ENCODE results near the gene MAPK10. TPM values are rescaled to one million over a fixed set of nuclear protein-coding genes. Genes with fewer than 3 reads are reported as not detected.
A peak's percentile ranks its signal among the peaks of the same experiment; 100 is the strongest.
"Not testable (repeated sequence)": the region's sequence is repeated elsewhere in the genome, so short reads cannot be mapped to it uniquely, and the experiment has no call there.

MAPK10 gene
- polyA plus RNA-seq, 6 donors from 2014 or later, result 0.08 to 1.5 (median 0.97) TPM

GRCh38 chr4:86043755-86044592 lies 315.9 kb downstream of the MAPK10 start:
- H3K9me3 Mint-ChIP-seq, result peaks cover 0 to 3% (median 0%) of the 10 kb centered on the region in 7 donors
- H3K36me3 Mint-ChIP-seq, result no peaks in the 10 kb centered on the region
- ATAC-seq (ENCODE audit: low read depth in 2 of 2) (peak; percentile 44 to 49), DNase-seq (peak; percentile 43)
- H3K27ac Mint-ChIP-seq, result no peak overlapping the region
- H3K4me1 Mint-ChIP-seq, result no peaks in the 10 kb centered on the region
- H3K27me3 Mint-ChIP-seq, result no peaks in the 10 kb centered on the region
- H3K4me3 Mint-ChIP-seq, result no peak overlapping the region

GRCh38 chr4:86038037-86038436 lies 321.8 kb downstream of the MAPK10 start:
- ATAC-seq (ENCODE audit: low read depth in 2 of 2) (no peak), DNase-seq (no peak)
- Mint-ChIP-seq H3K9me3 (peaks cover 0 to 3% (median 0%) of the 10 kb centered on the region in 7 donors), H3K4me3 (no peak overlapping the region), H3K36me3 (no peaks in the 10 kb centered on the region), H3K4me1 (no peaks in the 10 kb centered on the region), H3K27ac (peak overlapping the region in 1 of 6 donors; percentile 71), H3K27me3 (peaks cover 0 to 10% (median 6%) of the 10 kb centered on the region in 3 donors)

DNA sequence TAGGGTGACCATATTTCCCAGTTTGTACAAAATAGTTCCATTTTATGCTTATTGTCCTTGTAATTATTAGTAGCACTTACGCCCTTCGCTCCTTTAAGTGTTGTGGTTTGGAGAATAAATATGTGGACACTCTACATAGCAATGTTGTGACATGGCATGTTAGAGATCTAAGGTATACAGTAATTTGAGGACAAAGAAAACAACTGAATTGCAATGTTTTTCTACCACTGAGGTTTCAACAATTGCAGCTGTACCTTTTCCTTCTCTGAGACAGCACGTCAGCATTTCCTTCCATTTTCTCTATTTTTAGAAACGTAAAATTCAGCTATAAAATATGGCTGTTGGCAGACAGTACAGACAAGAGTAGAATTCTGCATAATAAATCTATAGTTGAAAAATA lies 323.1 kb downstream of the MAPK10 start:
- H3K27ac Mint-ChIP-seq, result no peak overlapping the region
- H3K36me3 Mint-ChIP-seq, result no peaks in the 10 kb centered on the region
- no peak for DNase-seq
- no peaks in the 10 kb centered on the region for H3K4me1 Mint-ChIP-seq
- H3K27me3 Mint-ChIP-seq, result peaks cover 0 to 11% (median 6%) of the 10 kb centered on the region in 3 donors
- no peak for ATAC-seq (ENCODE audit: low read depth in 2 of 2)
- H3K9me3 Mint-ChIP-seq, result peaks cover 0 to 3% (median 0%) of the 10 kb centered on the region in 7 donors
- H3K4me3 Mint-ChIP-seq, result no peak overlapping the region

DNA sequence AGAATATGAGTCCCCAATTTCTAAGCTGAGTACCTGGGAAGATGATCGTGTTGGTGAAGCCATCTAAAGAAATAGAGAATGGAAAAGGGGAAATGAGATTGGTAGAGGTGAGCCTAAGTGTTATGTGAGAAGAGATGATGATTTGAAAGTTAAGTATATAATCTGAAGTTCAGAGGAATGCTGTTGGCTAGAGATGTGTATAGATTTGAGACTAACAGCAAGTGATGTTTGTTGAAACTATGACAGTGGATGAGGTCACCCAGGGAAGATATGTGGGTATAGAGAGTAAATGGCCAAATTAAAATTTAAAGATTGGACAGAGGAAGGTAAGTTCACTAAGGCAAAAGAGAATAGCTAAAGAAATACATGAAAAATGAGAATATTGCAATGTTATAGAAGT lies 324.2 kb downstream of the MAPK10 start:
- H3K4me3 Mint-ChIP-seq, result no peak overlapping the region
- H3K27me3 Mint-ChIP-seq, result peaks cover 0 to 16% (median 6%) of the 10 kb centered on the region in 3 donors
- no peaks in the 10 kb centered on the region for H3K36me3 Mint-ChIP-seq
- ATAC-seq (ENCODE audit: low read depth in 2 of 2) (no peak), DNase-seq (no peak)
- no peak overlapping the region for H3K27ac Mint-ChIP-seq
- peaks cover 0 to 3% (median 0%) of the 10 kb centered on the region in 7 donors for H3K9me3 Mint-ChIP-seq
- no peaks in the 10 kb centered on the region for H3K4me1 Mint-ChIP-seq

DNA sequence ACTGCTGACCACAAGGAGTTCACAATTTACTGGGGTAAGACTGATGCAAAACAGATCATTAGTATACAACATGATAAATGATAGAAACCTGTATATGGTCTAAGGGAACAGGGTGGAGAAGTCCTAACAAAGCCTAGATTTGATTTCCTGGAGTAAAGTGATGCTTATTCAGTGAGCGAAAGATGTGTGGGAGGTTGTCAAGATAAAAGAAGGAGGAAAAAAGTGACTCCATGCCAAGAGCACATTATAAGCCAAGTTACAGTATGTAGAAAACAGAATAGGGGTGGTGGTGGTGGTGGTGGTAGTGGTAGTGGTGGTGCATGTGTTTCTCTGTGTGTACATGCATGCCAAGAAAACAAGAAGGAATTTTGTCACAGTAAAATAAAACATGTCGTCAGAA lies 325.2 kb downstream of the MAPK10 start:
- Mint-ChIP-seq H3K27me3 (peaks cover 0 to 16% (median 6%) of the 10 kb centered on the region in 3 donors), H3K36me3 (no peaks in the 10 kb centered on the region), H3K9me3 (no peaks in the 10 kb centered on the region), H3K4me1 (no peaks in the 10 kb centered on the region), H3K27ac (no peak overlapping the region), H3K4me3 (peak overlapping the region in 1 of 8 donors; percentile 31)
- DNase-seq (no peak), ATAC-seq (ENCODE audit: low read depth in 2 of 2) (no peak)

DNA sequence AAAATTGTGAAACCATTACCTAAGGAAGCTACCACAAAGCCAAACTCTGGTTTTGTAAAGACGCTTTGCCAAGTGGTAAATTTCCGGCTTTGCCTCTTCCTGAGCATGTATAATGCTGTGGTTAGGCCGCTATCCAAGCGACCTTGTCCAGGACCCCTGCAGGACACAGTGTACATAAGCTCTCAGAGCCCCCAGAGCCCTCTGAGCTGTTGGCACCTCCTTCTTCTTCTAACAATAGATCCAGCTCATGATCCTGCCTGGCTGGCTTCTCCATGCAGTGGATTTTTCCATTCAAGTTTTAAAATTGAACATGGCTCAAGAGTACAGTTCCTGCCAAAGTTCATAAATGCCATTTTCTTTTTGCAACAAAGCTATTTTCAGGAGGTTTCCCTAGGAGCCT lies 326.7 kb downstream of the MAPK10 start:
- DNase-seq (no peak), ATAC-seq (ENCODE audit: low read depth in 2 of 2) (no peak)
- no peaks in the 10 kb centered on the region for H3K9me3 Mint-ChIP-seq
- H3K4me1 Mint-ChIP-seq, result no peaks in the 10 kb centered on the region
- no peak overlapping the region for H3K4me3 Mint-ChIP-seq
- H3K27me3 Mint-ChIP-seq, result peaks cover 0 to 16% (median 6%) of the 10 kb centered on the region in 3 donors
- H3K36me3 Mint-ChIP-seq, result no peaks in the 10 kb centered on the region
- H3K27ac Mint-ChIP-seq, result no peak overlapping the region

- no peak overlapping the region for H3K27ac Mint-ChIP-seq
- no peaks in the 10 kb centered on the region for H3K4me1 Mint-ChIP-seq
- ATAC-seq (ENCODE audit: low read depth in 2 of 2), result no peak
- H3K36me3 Mint-ChIP-seq, result no peaks in the 10 kb centered on the region
- H3K27me3 Mint-ChIP-seq, result peaks cover 0 to 16% (median 6%) of the 10 kb centered on the region in 3 donors
- H3K9me3 Mint-ChIP-seq, result no peaks in the 10 kb centered on the region
- H3K4me3 Mint-ChIP-seq, result no peak overlapping the region
- DNase-seq, result no peak
Measured at GRCh38 chr4:86032476-86033022, 327.3 kb downstream of the MAPK10 start.

DNA sequence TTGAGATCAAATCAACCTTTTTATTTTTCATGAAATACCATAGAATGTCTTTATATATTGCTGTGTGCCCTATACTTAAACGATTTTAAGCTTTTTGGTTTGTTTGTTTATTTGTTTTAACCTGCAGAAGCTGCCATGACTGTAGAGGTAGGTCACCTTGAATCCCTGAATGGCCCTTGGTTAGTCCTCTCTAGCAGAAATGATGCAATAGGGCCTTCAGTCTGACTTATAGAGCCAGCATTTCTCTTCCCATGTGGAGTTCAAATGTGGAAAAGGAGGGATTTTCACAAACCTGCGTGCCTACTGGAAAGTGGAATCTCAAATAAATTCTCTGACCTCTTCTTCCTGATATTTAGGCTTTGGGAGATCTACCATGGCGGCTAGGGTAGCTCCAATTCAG lies 327.9 kb downstream of the MAPK10 start:
- Mint-ChIP-seq H3K9me3 (no peaks in the 10 kb centered on the region), H3K4me1 (no peaks in the 10 kb centered on the region), H3K4me3 (no peak overlapping the region), H3K27ac (no peak overlapping the region), H3K27me3 (peaks cover 0 to 16% (median 6%) of the 10 kb centered on the region in 3 donors), H3K36me3 (no peaks in the 10 kb centered on the region)
- ATAC-seq (ENCODE audit: low read depth in 2 of 2) (no peak), DNase-seq (no peak)

DNA sequence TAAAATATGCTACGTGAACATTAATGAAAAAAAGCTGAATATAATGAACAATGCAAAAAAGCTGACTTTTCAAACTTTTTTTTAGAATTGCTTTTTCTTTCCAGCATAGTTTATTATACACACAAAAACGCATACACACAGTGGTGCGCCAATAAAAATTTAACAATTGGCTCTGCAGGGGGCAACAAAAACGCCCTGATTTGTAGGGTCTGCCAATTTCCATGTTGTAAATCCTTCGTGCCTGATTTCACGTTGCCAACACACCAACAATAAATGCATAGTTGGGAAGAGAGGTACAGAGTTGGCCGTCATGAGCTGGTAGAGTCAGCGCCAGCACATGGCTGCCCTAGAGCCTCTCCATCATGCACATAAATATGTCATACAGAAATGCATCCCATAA lies 333.1 kb downstream of the MAPK10 start:
- no peaks in the 10 kb centered on the region for H3K36me3 Mint-ChIP-seq
- peaks cover 0 to 5% (median 0%) of the 10 kb centered on the region in 3 donors for H3K27me3 Mint-ChIP-seq
- H3K9me3 Mint-ChIP-seq, result no peaks in the 10 kb centered on the region
- H3K4me3 Mint-ChIP-seq, result no peak overlapping the region
- H3K4me1 Mint-ChIP-seq, result peaks cover 0 to 5% (median 3%) of the 10 kb centered on the region in 3 donors
- DNase-seq, result no peak
- no peak overlapping the region for H3K27ac Mint-ChIP-seq
- no peak for ATAC-seq (ENCODE audit: low read depth in 2 of 2)

GRCh38 chr4:86021671-86022070 lies 338.2 kb downstream of the MAPK10 start:
- H3K36me3 Mint-ChIP-seq; ATAC-seq (ENCODE audit: low read depth in 2 of 2): not testable (repeated sequence)

DNA sequence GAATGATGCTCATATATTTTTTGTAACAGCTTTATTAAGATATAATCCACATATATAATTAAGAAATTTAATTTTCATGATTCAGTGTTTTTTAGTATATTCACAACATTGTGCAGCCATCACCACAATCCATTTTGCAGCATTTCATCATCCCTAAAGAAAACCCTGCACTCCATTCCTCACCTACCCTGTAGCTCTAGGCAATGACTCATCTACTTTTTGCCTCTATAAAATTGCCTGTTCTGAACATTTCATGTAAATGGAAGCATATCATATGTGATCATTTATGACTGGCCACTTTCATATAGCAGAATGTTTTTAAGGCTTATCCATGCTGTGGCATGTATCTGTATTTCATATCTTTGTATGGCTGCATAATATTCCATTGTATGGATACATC lies 339.9 kb downstream of the MAPK10 start:
- Mint-ChIP-seq H3K4me3 (no peak overlapping the region), H3K9me3 (no peaks in the 10 kb centered on the region), H3K27me3 (no peaks in the 10 kb centered on the region), H3K36me3 (no peaks in the 10 kb centered on the region), H3K27ac (no peak overlapping the region), H3K4me1 (peaks cover 2 to 10% (median 8%) of the 10 kb centered on the region in 3 donors)
- DNase-seq (no peak), ATAC-seq (ENCODE audit: low read depth in 2 of 2) (no peak)

More at GRCh38 chr4:86021671-86022070, 338.2 kb downstream of the MAPK10 start:
- not testable (repeated sequence) for H3K9me3 Mint-ChIP-seq, H3K4me1 Mint-ChIP-seq, H3K27ac Mint-ChIP-seq, H3K4me3 Mint-ChIP-seq, H3K27me3 Mint-ChIP-seq, DNase-seq

- ATAC-seq (ENCODE audit: low read depth in 2 of 2), result no peak
- peaks cover 8 to 12% (median 10%) of the 10 kb centered on the region in 3 donors for H3K4me1 Mint-ChIP-seq
- H3K27me3 Mint-ChIP-seq, result no peaks in the 10 kb centered on the region
- no peak overlapping the region for H3K4me3 Mint-ChIP-seq
- no peak overlapping the region for H3K27ac Mint-ChIP-seq
- no peak for DNase-seq
- no peaks in the 10 kb centered on the region for H3K36me3 Mint-ChIP-seq
- no peaks in the 10 kb centered on the region for H3K9me3 Mint-ChIP-seq
Measured at GRCh38 chr4:86019362-86019761, 340.5 kb downstream of the MAPK10 start.

DNA sequence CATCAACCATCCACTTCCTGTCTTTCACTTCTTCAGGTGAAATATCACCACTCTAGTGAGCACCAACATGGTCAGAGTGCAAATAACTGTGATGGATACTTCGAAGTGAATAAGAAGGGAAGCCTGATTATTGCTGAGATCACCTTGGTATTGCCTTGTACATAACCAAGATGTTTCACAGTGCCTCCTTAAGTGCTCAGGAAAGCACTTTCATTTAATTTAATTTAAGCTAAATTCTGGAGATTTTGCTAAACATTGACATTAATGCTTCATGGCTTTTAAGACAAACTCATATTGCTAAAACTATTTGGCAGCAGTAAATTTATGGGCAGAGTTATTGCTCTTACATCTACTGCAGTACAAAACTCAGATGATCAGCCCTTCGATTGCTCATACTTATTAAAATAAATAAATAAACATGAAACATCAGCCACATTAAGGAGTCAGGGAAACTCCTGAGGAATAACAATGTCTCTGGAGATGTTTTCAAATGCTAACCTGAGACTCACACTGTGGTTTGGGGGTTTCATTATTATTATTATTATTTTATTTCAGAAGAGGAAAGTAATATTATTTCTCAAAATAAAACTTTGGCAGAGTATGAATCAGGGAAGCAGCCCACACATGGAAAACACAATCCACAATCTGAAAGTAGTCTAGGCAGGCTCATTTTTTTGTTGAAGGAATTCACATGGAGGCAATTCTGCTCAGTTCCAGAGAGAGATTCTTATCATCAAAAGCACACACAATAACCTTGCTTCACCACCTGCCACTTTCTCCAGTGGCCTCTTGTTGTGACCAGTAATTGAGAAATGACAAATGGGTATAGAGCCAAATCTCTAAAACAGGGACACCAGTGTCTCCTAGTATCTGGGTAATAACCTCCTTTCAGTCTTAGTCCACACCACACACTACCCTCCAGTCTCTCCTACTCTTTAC lies 344.2 kb downstream of the MAPK10 start:
- H3K27ac Mint-ChIP-seq, result peak overlapping the region in 2 of 6 donors; percentile 71 to 94
- ATAC-seq (ENCODE audit: low read depth in 2 of 2) (peak in 1 of 2 donors; percentile 23), DNase-seq (no peak)
- peak overlapping the region in 6 of 8 donors; percentile 61 to 80 (median 68) for H3K4me3 Mint-ChIP-seq
- H3K4me1 Mint-ChIP-seq, result peaks cover 10 to 13% (median 13%) of the 10 kb centered on the region in 3 donors
- no peaks in the 10 kb centered on the region for H3K27me3 Mint-ChIP-seq
- H3K36me3 Mint-ChIP-seq, result no peaks in the 10 kb centered on the region
- no peaks in the 10 kb centered on the region for H3K9me3 Mint-ChIP-seq
